Breast epithelium (tissue), 4 donors: ENCODE measurements around the gene GPER1. TPM values are rescaled to one million over a fixed set of nuclear protein-coding genes. Genes with fewer than 3 reads are reported as not detected.
"Not testable (repeated sequence)": the region's sequence is repeated elsewhere in the genome, so short reads cannot be mapped to it uniquely, and the experiment has no call there.

ENCODE experiments used
- DNase-seq, 2 donors: peaks; one replicate each; pipeline ENCODE4 v3.0.0-alpha.2; 2019; ENCODE audit warnings: low spot score in 2 of 2
- H3K27ac ChIP-seq, 2 donors: fragments of 200-600 bp; sonication (generic) in 1 of 2; one replicate each; pipeline ENCODE4 v1.5.1; 2016 to 2019; ENCODE audit warnings: mild to moderate bottlenecking in 1 of 2
- H3K27me3 ChIP-seq, 2 donors: fragments of 200-600 bp; sonication (generic) in 1 of 2; one replicate each; pipeline versions ENCODE4 v1.5.1 to v1.6.0; 2017 to 2019; ENCODE audit warnings: control low read depth in 1 of 2, mild to moderate bottlenecking in 1 of 2
- H3K36me3 ChIP-seq: fragments of 200-600 bp; one replicate; pipeline ENCODE4 v1.5.1; 2019
- H3K4me1 ChIP-seq, 2 donors: fragments of 200-600 bp; sonication (generic); one replicate each; pipeline ENCODE4 v1.5.1; 2016 to 2019; ENCODE audit warnings: control low read depth in 1 of 2
- H3K4me3 ChIP-seq, 3 donors: fragments of 200-600 bp; sonication (generic); 1 replicate in 2 of 3; 2 replicates in 1 of 3; pipeline ENCODE4 v1.5.1; 2016 to 2019; ENCODE audit warnings: mild to moderate bottlenecking in 3 of 3, moderate library complexity in 2 of 3
- H3K9me3 ChIP-seq, 2 donors: fragments of 200-600 bp; sonication (generic) in 1 of 2; one replicate each; pipeline ENCODE4 v1.5.1; 2016 to 2019; ENCODE audit warnings: control low read depth in 1 of 2
- POLR2A ChIP-seq: fragments of 450-650 bp; IDR thresholded peaks from one replicate; pipeline ENCODE4 v1.6.1; 2016; ENCODE audit warnings: antibody characterized with exemption, mild to moderate bottlenecking, moderate library complexity
- POLR2AphosphoS5 ChIP-seq, 3 donors: sonication (generic); formaldehyde crosslinking; IDR thresholded peaks; one replicate each; pipeline ENCODE4 v1.6.1; 2017; ENCODE audit warnings: antibody characterized with exemption in 3 of 3
- intact Hi-C: fragments of 100-400 bp; cut with DNase I; formaldehyde crosslinking; loops from one replicate; pipeline ENCODE4 v1.15.1; 2023; ENCODE audit warnings: low total_unique reads
- total RNA-seq, 3 donors: library from RNA; depleted of rRNA; stranded (reverse); fragments of >200 nt; gene quantifications; one replicate each; pipeline ENCODE4 v1.1.0, GENCODE V29; 2016
- TF ChIP-seq, protein P1 (sequence below), 3 donors: fragments of 450-650 bp; IDR thresholded peaks; one replicate each; pipeline ENCODE4 v1.5.1; 2016 to 2017; ENCODE audit warnings: antibody characterized with exemption in 3 of 3, mild to moderate bottlenecking in 3 of 3, moderate library complexity in 3 of 3

Gene GPER1
- total RNA-seq, 3 donors from 2014 or later = 2.6 to 3.3 (median 3.2) TPM

DNA sequence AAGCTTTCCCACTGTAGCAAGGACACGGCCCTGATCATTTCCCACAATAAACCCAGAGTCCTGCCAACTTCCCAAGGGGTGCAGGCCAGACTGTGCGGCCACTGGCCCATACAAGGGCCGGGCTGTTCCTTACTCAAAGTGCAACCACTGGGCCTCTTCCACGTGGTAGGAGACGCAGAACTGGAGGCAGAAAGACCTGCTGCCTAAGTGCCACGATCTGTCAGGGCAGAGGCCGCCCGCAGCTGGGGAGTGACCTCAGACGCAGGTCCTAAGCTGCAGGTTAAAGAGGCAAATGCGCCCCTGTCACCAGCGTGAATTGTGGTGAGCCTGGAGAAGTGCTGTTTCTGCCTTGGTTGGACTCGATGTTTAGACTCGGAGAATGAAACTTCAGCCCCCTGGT, 26.2 kb downstream of the GPER1 start:
- Histone ChIP-seq H3K27me3 (no peaks in the 10 kb centered on the region), H3K4me3 (no peak overlapping the region), H3K9me3 (no peaks in the 10 kb centered on the region), H3K36me3 (no peaks in the 10 kb centered on the region), H3K27ac (no peak overlapping the region), H3K4me1 (no peaks in the 10 kb centered on the region)
- TF ChIP-seq POLR2AphosphoS5 (IDR thresholded peaks at IDR 0.05) (no peak), POLR2A (no peak)
- TF ChIP-seq, protein P1, sequence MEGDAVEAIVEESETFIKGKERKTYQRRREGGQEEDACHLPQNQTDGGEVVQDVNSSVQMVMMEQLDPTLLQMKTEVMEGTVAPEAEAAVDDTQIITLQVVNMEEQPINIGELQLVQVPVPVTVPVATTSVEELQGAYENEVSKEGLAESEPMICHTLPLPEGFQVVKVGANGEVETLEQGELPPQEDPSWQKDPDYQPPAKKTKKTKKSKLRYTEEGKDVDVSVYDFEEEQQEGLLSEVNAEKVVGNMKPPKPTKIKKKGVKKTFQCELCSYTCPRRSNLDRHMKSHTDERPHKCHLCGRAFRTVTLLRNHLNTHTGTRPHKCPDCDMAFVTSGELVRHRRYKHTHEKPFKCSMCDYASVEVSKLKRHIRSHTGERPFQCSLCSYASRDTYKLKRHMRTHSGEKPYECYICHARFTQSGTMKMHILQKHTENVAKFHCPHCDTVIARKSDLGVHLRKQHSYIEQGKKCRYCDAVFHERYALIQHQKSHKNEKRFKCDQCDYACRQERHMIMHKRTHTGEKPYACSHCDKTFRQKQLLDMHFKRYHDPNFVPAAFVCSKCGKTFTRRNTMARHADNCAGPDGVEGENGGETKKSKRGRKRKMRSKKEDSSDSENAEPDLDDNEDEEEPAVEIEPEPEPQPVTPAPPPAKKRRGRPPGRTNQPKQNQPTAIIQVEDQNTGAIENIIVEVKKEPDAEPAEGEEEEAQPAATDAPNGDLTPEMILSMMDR (IDR thresholded peaks at IDR 0.05) = no peak
- DNase-seq = peak in 1 of 2 donors; percentile 34
- intact Hi-C loops = no loop called here

DNA sequence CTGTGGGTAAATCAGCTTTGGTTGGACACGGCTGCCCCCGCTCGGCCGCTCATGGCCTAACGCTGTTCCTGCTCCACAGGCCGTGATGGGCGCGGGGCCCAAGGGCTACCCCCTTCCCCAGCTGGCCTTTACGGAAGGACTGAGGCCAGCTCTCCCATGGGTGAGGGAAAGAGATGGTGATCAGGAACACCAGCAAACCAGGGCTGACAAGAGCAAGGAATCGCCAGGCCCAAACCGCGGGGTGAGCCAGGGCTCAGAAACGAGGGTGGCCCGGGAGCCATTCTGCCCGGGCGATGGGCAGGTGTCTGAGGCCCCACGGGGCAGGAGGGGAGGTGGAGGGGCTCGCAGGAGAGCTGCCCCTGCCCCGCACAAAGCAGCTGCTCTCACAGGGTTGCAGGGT, 26.6 kb downstream of the GPER1 start:
- peak in 1 of 2 donors; percentile 38 for DNase-seq
- H3K27ac ChIP-seq = no peak overlapping the region
- no peaks in the 10 kb centered on the region for H3K36me3 ChIP-seq
- no peak for TF ChIP-seq POLR2A
- no peak for TF ChIP-seq POLR2AphosphoS5 (IDR thresholded peaks at IDR 0.05)
- TF ChIP-seq, protein P1 (IDR thresholded peaks at IDR 0.05) = no peak
- no peaks in the 10 kb centered on the region for H3K9me3 ChIP-seq
- H3K4me1 ChIP-seq = no peaks in the 10 kb centered on the region
- intact Hi-C loops = no loop called here
- no peaks in the 10 kb centered on the region for H3K27me3 ChIP-seq
- no peak overlapping the region for H3K4me3 ChIP-seq

DNA sequence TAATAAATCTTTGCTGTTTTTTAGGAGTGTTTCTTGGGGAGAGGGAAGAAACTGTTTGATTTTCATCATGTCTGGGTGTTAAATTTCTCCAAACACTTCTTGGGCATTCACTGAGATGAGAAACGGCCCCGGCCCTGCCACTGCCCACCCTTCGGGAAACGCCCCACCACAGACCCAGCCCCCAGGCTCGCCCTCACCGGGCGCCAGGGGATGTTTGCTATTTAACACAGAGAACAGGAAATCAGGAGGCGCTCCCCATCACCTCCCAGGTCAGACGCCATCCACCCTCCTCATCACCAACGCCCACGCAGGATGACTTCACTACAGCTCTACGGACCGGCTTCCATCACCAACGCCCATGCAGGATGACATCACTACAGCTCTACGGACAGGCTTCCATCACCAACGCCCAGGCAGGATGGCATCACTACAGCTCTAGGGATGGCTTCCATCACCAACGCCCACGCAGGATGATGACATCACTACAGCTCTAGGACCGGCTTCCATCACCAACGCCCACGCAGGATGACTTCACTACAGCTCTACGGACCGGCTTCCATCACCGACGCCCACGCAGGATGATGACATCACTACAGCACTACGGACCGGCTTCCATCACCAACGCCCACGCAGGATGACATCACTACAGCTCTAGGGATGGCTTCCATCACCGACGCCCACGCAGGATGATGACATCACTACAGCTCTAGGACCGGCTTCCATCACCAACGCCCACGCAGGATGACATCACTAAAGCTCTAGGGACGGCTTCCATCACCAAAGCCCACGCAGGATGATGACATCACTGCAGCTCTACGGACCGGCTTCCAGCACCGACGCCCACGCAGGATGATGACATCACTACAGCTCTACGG, 27.5 kb downstream of the GPER1 start:
- H3K36me3 ChIP-seq, intact Hi-C loops, H3K27me3 ChIP-seq, H3K4me3 ChIP-seq, H3K9me3 ChIP-seq, H3K27ac ChIP-seq, H3K4me1 ChIP-seq: not testable (repeated sequence)
- DNase-seq = peak in 1 of 2 donors; percentile 33

DNA sequence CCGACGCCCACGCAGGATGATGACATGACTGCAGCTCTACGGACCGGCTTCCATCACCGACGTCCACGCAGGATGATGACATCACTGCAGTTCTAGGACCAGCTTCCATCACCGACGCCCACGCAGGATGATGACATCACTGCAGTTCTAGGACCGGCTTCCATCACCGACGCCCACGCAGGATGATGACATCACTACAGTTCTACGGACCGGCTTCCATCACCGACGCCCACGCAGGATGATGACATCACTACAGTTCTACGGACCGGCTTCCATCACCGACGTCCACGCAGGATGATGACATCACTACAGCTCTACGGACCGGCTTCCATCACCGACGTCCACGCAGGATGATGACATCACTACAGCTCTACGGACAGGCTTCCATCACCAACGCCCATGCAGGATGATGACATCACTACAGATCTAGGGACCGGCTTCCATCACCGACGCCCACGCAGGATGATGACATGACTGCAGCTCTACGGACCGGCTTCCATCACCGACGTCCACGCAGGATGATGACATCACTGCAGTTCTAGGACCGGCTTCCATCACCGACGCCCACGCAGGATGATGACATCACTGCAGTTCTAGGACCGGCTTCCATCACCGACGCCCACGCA, 28.6 kb downstream of the GPER1 start:
- H3K36me3 ChIP-seq, H3K4me1 ChIP-seq, H3K4me3 ChIP-seq, H3K9me3 ChIP-seq, H3K27ac ChIP-seq, H3K27me3 ChIP-seq, intact Hi-C loops: not testable (repeated sequence)
- peak in 1 of 2 donors; percentile 42 for DNase-seq

DNA sequence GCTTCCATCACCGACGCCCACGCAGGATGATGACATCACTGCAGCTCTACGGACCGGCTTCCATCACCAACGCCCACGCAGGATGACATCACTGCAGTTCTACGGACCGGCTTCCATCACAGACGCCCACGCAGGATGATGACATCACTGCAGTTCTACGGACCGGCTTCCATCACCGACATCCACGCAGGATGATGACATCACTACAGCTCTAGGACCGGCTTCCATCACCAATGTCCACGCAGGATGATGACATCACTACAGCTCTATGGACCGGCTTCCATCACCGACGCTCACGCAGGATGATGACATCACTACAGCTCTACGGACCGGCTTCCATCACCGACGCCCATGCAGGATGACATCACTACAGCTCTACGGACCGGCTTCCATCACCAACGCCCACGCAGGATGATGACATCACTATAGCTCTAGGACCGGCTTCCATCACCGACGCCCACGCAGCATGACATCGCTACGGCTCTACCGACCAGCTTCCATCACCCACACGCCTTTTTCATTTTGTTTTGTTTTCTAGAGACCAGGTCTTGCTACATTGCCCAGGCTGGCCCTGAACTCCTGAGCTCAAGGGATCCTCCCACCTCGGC, 29.5 kb downstream of the GPER1 start:
- Histone ChIP-seq H3K9me3 (no peaks in the 10 kb centered on the region), H3K27ac (no peak overlapping the region), H3K36me3 (no peaks in the 10 kb centered on the region), H3K4me3 (no peak overlapping the region), H3K27me3 (no peaks in the 10 kb centered on the region), H3K4me1 (no peaks in the 10 kb centered on the region)
- DNase-seq = peak in 1 of 2 donors; percentile 30
- intact Hi-C loops = no loop called here
- TF ChIP-seq, protein P1 (IDR thresholded peaks at IDR 0.05) = no peak
- TF ChIP-seq POLR2AphosphoS5 (IDR thresholded peaks at IDR 0.05) (no peak), POLR2A (no peak)

DNA sequence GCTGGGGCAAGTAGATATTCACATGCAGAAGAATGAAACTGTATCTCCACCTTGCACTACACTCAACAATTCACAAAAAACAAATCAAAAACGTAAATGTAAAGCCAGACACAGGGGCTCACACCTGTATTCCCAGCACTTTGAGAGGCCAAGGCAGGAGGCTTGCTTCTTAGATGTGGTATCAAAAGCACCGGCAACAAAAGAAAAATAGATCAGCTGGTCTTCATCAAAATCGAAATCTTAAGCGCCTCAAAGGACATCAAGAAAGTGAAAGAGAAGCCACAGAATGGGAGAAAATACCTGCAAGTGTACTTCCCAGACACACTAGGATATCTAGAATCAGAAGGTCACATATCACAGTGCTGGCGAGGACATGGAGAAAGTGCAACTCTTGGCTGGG, 31.3 kb downstream of the GPER1 start:
- intact Hi-C loops = no loop called here
- H3K4me1 ChIP-seq = no peaks in the 10 kb centered on the region
- H3K36me3 ChIP-seq = no peaks in the 10 kb centered on the region
- TF ChIP-seq, protein P1 (IDR thresholded peaks at IDR 0.05) = no peak
- no peak for TF ChIP-seq POLR2AphosphoS5 (IDR thresholded peaks at IDR 0.05)
- DNase-seq = no peak
- no peaks in the 10 kb centered on the region for H3K27me3 ChIP-seq
- no peaks in the 10 kb centered on the region for H3K9me3 ChIP-seq
- H3K27ac ChIP-seq = no peak overlapping the region
- no peak overlapping the region for H3K4me3 ChIP-seq
